ENCODE results near the gene NECTIN1.

- TF ChIP-seq CTCF (conservative IDR thresholded peaks at IDR 0.05; ENCODE audit: low read depth, low read length), result no peak
- no peak for TF ChIP-seq EZH2 (IDR thresholded peaks at IDR 0.05; ENCODE audit: low read length, unreplicated experiment)
- TF ChIP-seq EZH2phosphoT487 (IDR thresholded peaks at IDR 0.05; ENCODE audit: borderline replicate concordance, low read length), result no peak
These were observed 85.7 kb downstream of the NECTIN1 start for GRCh38 chr11:119643212-119643875.

Data from PC-3 (cell line).